HG03159 (cell line): ENCODE measurements around the gene RNF112.

Experiments
- ATAC-seq: cut with Tn5 transposase; IDR thresholded peaks from one replicate; pipeline ENCODE4 v1.9.1; 2021; ENCODE audit warnings: mild to moderate bottlenecking, moderate library complexity; ENCODE audit not compliant: unreplicated experiment

The RNF112 gene

GRCh38 chr17:19374136-19374535, 36.9 kb upstream of the RNF112 start:
- ATAC-seq: no peak

DNA sequence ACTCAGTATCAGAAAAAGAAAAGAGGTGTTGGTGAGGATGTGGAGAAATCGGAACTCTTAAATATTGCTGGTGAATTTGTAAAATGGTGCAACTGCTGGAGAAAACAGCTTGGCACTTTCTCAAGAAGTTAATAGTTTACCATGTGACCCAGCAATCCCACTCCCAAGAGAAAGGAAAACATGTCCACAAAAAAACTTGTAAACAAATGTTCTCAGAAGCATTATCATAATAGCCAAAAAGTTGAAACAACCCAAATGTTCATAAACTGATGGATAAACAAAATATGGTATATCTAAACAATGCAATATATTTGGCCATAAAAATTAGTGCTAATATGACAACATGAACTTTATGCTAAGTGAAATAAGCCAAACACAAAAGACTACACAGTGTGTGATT, 35.3 kb upstream of the RNF112 start:
- no peak for ATAC-seq

- ATAC-seq: no peak
These were observed 34.2 kb upstream of the RNF112 start for GRCh38 chr17:19376811-19377210.

- peak; percentile 92 for ATAC-seq
These were observed 33.2 kb upstream of the RNF112 start for GRCh38 chr17:19377602-19378415.

DNA sequence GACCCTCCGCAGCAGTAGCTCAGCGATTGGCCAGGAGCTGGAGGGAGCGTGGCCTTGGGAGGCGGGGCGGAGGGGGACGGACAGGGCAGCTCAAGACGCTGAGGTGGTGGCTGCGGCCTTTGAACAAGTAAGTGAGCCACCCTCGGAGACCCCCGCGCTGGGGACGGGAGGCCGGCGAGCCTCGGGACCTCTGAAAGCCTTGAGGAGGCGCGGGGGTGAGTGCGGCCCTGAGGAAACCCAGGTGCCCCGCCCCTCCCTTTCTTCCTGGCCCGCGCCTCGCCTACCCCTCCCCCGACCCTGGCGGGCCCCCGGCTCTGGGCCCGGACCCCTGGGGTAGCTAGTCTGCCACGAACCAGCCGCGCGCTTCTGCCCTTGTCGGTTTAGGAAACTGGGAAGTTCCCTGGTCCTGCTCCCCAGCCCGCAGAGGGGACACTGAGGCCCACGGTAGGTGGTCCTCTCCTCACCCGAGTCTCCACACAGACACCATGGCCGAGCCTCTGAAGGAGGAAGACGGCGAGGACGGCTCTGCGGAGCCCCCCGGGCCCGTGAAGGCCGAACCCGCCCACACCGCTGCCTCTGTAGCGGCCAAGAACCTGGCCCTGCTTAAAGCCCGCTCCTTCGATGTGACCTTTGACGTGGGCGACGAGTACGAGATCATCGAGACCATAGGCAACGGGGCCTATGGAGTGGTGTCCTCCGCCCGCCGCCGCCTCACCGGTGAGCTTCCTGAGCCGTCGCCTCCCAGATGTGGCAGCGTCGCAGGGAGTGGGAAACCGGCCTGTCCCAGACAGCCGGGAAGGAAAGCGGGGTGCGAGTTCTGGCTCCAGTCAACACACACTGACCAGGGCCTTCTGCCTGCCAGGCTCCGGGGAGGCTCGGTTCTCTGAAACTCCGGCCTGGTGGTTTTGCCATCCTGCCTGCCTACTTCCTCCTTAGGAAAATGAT, 32.3 kb upstream of the RNF112 start, which contains the start of gene MAPK7:
Gene MAPK7 (plus strand): TSS at position 83 of the 945 bp plus-strand sequence. CDS start 403 bp downstream, at position 486.
- ATAC-seq: peak; percentile 12

DNA sequence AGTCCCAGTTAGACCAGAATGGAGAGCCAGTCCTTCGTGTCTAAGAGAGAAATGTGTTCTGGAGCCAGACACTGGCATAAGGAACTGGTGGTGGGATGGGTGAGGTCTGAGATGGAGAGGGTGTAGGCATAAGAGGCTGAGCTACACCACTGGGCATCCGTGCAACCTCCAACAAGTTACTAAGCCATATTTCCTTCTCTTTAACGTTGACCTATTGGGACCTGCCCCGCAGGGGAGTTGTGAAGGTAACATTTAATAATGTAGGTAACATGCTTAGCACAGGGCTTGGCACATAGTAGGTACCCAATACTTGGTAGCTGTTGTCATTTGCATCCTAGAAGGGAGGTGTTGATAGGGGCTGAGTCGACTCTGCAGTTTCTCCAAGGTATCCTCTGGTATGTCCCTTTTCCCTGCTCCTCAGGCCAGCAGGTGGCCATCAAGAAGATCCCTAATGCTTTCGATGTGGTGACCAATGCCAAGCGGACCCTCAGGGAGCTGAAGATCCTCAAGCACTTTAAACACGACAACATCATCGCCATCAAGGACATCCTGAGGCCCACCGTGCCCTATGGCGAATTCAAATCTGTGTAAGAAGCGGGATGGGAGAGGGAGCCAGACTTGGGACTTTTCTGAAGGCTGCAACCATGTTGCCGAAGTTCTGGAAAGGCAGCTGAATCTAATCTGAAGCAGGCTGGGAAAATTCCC, 31.5 kb upstream of the RNF112 start:
- ATAC-seq: no peak

DNA sequence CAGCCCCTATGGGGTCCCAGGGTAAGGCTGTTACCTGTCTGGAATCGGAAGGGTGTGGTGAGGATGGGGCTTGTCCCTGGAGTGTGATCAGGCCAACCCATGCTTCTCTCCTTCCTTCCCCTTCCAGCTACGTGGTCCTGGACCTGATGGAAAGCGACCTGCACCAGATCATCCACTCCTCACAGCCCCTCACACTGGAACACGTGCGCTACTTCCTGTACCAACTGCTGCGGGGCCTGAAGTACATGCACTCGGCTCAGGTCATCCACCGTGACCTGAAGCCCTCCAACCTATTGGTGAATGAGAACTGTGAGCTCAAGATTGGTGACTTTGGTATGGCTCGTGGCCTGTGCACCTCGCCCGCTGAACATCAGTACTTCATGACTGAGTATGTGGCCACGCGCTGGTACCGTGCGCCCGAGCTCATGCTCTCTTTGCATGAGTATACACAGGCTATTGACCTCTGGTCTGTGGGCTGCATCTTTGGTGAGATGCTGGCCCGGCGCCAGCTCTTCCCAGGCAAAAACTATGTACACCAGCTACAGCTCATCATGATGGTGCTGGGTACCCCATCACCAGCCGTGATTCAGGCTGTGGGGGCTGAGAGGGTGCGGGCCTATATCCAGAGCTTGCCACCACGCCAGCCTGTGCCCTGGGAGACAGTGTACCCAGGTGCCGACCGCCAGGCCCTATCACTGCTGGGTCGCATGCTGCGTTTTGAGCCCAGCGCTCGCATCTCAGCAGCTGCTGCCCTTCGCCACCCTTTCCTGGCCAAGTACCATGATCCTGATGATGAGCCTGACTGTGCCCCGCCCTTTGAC, 30.3 kb upstream of the RNF112 start:
- no peak for ATAC-seq

- ATAC-seq: no peak
These were observed 29.7 kb upstream of the RNF112 start for GRCh38 chr17:19381361-19381740.

GRCh38 chr17:19381741-19382444, 29.1 kb upstream of the RNF112 start:
- ATAC-seq: no peak

DNA sequence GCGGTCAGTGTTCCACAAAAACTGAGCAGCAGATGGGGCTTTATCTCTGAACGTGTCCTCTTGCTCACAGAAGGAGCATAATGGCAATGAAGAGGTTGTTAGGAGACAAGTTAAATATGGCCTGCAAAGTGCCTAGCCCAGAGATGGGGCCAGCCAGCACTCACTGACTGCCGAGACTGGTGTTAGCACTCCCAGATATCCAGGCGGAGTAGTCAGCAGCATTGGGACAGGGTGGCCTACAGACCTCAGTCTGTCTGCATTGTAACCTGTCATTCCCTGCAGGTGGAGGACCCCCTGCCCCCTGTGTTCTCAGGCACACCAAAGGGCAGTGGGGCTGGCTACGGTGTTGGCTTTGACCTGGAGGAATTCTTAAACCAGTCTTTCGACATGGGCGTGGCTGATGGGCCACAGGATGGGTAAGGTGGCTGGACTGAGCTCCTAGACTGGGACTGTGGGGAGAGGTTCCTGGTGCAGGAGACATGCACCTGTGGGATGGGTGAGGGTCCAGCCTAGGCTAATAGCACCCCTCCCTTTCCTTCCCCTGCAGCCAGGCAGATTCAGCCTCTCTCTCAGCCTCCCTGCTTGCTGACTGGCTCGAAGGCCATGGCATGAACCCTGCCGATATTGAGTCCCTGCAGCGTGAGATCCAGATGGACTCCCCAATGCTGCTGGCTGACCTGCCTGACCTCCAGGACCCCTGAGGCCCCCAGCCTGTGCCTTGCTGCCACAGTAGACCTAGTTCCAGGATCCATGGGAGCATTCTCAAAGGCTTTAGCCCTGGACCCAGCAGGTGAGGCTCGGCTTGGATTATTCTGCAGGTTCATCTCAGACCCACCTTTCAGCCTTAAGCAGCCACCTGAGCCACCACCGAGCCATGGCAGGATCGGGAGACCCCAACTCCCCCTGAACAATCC, 28.2 kb upstream of the RNF112 start:
- no peak for ATAC-seq

DNA sequence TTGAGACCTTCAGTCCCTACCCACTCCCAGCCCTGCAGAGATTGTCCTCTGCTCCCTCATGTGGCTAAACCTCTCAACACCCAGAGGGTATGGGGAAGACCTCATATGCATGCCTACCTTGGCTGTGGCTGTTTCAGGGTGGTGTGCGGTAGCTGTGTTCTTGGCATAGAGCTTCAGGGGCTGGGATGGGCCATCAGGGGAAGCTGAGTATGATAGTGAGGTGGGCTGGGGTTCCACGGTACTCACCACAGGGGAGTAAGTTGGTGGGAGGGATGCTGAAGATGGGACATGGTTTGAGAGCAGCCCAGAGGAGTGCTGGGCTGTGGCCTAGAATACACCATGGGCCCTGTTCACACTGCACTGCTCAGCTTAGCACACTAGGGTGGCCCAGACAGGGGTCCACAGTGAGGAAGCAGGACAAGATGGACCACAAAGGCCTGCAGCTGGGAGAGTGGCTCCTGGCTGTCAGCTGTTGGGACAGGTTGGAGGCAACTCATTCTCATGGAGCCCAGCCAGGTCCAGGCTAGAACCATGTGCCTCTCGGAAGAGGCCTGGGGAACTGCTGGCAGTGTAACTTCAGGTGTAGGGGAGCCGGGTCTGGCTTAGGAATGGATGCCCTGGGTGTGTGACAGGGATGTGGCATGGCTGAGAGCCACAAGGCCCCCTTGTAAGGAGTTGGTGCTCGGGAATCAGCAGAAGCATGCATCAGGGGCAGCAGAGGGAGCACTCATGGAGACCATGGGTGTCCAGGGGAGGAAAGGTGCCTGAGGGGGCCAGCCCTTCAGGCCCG, 27.2 kb upstream of the RNF112 start:
- no peak for ATAC-seq

- ATAC-seq: no peak
These were observed 26.2 kb upstream of the RNF112 start for GRCh38 chr17:19384723-19385391.

DNA sequence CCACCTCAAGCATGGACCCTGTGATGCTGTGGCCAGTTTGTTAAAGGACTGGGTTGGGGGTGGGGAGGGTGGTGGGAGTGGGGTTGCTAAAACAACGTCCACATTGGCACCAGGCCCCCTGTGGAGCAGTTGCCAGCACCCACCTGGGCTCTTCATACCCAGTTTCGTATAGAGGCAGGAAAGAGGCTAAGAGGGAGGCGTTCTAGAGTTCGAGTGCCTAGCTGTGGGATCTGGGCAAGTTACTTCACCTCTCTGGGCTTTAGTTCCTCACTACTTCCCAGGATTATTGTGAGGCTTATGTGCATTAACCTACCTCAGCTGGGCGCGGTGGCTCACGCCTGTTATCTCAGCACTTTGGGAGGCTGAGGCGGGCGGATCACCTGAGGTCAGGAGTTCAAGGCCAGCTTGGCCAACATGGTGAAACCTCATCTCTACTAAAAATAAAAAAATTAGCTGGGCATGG, 25.5 kb upstream of the RNF112 start:
- no peak for ATAC-seq

GRCh38 chr17:19386051-19386929, 24.7 kb upstream of the RNF112 start:
- ATAC-seq: no peak

DNA sequence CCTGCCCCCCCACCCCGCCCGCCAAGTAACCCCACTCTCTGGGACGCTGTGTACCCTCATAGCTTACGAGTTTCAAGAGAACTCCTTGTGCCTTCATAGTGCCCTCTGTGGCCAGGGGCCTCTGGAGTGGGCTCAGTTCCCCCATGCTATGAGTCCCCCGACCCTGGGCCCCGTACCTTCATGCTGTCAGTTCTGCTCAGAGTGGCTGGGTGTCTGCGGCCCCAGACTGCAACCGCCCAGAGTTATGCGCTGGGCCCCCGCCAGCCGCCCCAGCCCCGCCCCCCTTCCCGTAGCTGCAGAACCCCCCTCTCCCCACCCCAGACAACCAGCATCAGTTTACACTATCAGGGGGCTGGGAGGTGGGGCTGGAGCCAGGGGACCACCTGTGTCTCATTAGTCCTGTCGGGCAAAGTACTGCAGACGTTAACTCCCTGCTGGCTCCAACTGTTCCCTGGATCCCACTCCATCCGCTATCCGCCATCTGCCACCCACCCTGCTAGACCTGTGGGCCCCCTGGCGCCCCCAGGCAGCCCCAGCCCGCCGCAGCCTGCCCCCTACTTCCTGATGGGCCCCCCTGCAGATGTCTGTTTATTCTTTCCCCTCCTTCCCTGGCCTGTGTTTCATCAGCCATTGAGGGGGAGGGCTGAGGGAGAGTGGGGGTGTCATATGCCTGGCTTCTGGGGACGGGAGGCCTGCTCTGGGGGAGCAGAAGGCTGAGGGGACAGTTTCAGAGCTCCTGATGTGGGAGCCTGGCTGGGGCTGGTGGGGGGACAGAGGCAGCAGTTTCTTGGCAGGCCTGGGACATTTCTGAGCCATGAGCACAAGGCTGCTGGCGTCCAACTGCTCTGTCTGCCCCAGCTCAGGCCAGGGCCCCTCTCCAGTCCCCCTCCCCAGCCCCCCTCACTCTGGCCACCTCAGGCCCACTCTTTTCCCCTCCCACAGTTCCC, 23.8 kb upstream of the RNF112 start, which contains the start of gene MFAP4:
Gene MFAP4 (minus strand): TSS at position 217 of the 947 bp plus-strand sequence. CDS start 35 bp downstream, at position 182.
- no peak for ATAC-seq
